Brain microvascular endothelial cell (primary cell): ENCODE measurements around the gene CCDC201.
"Not testable (repeated sequence)": the region's sequence is repeated elsewhere in the genome, so short reads cannot be mapped to it uniquely, and the experiment has no call there.

Source experiments
- DNase-seq: peaks from one replicate; pipeline ENCODE4 v3.0.0-alpha.2; 2020
- H3K27ac ChIP-seq: fragments of 250-450 bp; sonication (Bioruptor Pico); 2 replicates; pipeline ENCODE4 v1.5.1; 2020; ENCODE audit warnings: mild to moderate bottlenecking, moderate library complexity
- H3K27me3 ChIP-seq: fragments of 250-450 bp; sonication (Bioruptor Pico); replicated peaks from 2 replicates; pipeline ENCODE4 v1.5.1; 2020; ENCODE audit warnings: mild to moderate bottlenecking
- H3K36me3 ChIP-seq: fragments of 250-450 bp; sonication (Bioruptor Pico); replicated peaks from 2 replicates; pipeline ENCODE4 v1.5.1; 2020; ENCODE audit warnings: mild to moderate bottlenecking
- H3K4me3 ChIP-seq: 2 replicates; pipeline ENCODE4 v1.5.1; 2011; ENCODE audit warnings: low read depth, mild to moderate bottlenecking, control low read depth, low read length, moderate library complexity
- CTCF ChIP-seq: IDR thresholded peaks from 2 replicates; pipeline ENCODE4 v1.5.1; 2011; ENCODE audit warnings: low read depth, mild to moderate bottlenecking, moderate library complexity, low read length, control low read depth, inconsistent platforms; ENCODE audit errors: missing control alignments
- in situ Hi-C: cut with HindIII; loops from 2 replicates; pipeline ENCODE4 v1.10.0; 2017; ENCODE audit warnings: low sequenced_read_pairs, low pct_ligation_motif_present

The CCDC201 gene

GRCh38 chr7:45827731-45828130, 45.2 kb downstream of the CCDC201 start:
- in situ Hi-C loops, H3K4me3 ChIP-seq, DNase-seq, H3K27ac ChIP-seq, H3K36me3 ChIP-seq, H3K27me3 ChIP-seq: not testable (repeated sequence)

- in situ Hi-C loops, H3K4me3 ChIP-seq, H3K27me3 ChIP-seq, H3K36me3 ChIP-seq, H3K27ac ChIP-seq, DNase-seq: not testable (repeated sequence)
Observed at GRCh38 chr7:45826550-45826949, 46.3 kb downstream of the CCDC201 start.

- in situ Hi-C loops, H3K36me3 ChIP-seq, H3K27me3 ChIP-seq, H3K27ac ChIP-seq, DNase-seq, H3K4me3 ChIP-seq: not testable (repeated sequence)
Observed at GRCh38 chr7:45818763-45819162, 54.1 kb downstream of the CCDC201 start.

- H3K4me3 ChIP-seq, H3K27me3 ChIP-seq, DNase-seq, H3K27ac ChIP-seq, in situ Hi-C loops, H3K36me3 ChIP-seq: not testable (repeated sequence)
Observed at GRCh38 chr7:45817913-45818312, 55.0 kb downstream of the CCDC201 start.

- in situ Hi-C loops, H3K36me3 ChIP-seq, H3K27me3 ChIP-seq, H3K4me3 ChIP-seq, DNase-seq, H3K27ac ChIP-seq: not testable (repeated sequence)
Observed at GRCh38 chr7:45817016-45817415, 55.9 kb downstream of the CCDC201 start.

- DNase-seq, H3K27ac ChIP-seq, H3K4me3 ChIP-seq, H3K36me3 ChIP-seq, in situ Hi-C loops, H3K27me3 ChIP-seq: not testable (repeated sequence)
Observed at GRCh38 chr7:45814216-45815118, 58.4 kb downstream of the CCDC201 start.

GRCh38 chr7:45813771-45814170, 59.1 kb downstream of the CCDC201 start:
- H3K27me3 ChIP-seq, H3K36me3 ChIP-seq, DNase-seq, in situ Hi-C loops, H3K27ac ChIP-seq, H3K4me3 ChIP-seq: not testable (repeated sequence)

- in situ Hi-C loops: no loop called here
- no peaks in the 10 kb centered on the region for H3K27me3 ChIP-seq
- no peaks in the 10 kb centered on the region for H3K36me3 ChIP-seq
- no peak for DNase-seq
- no peak overlapping the region for H3K27ac ChIP-seq
- TF ChIP-seq CTCF: no peak
- H3K4me3 ChIP-seq: no peak overlapping the region
Observed at GRCh38 chr7:45812946-45813345, 59.9 kb downstream of the CCDC201 start.

GRCh38 chr7:45811652-45812234, 61.1 kb downstream of the CCDC201 start:
- H3K27me3 ChIP-seq, in situ Hi-C loops, H3K4me3 ChIP-seq, DNase-seq, H3K27ac ChIP-seq, H3K36me3 ChIP-seq: not testable (repeated sequence)

GRCh38 chr7:45810451-45811005, 62.4 kb downstream of the CCDC201 start:
- in situ Hi-C loops, H3K27me3 ChIP-seq, H3K27ac ChIP-seq, H3K4me3 ChIP-seq, DNase-seq, H3K36me3 ChIP-seq: not testable (repeated sequence)
